Endothelial cell of umbilical vein (primary cell): ENCODE data around the gene PPP1R7.

Experiments
- CTCF ChIP-seq, 2 donors: IDR thresholded peaks; 1 replicate in 1 of 2; 2 replicates in 1 of 2; pipeline ENCODE4 v1.5.1; 2011; ENCODE audit warnings: low read length in 2 of 2, mild to moderate bottlenecking in 2 of 2, moderate library complexity in 2 of 2, control low read depth in 1 of 2, inconsistent platforms in 1 of 2, low read depth in 1 of 2; ENCODE audit not compliant: insufficient read depth in 1 of 2; ENCODE audit errors: extremely low read depth in 1 of 2
- GATA2 ChIP-seq: IDR thresholded peaks from 2 replicates; pipeline ENCODE4 v1.7.0; 2011; ENCODE audit warnings: low read depth, mild to moderate bottlenecking, moderate library complexity, mixed read lengths, low read length; ENCODE audit not compliant: insufficient read length, insufficient read depth
- JUN ChIP-seq: IDR thresholded peaks from 2 replicates; pipeline ENCODE4 v1.6.1; 2011; ENCODE audit warnings: borderline replicate concordance, low read depth; ENCODE audit not compliant: insufficient read length, insufficient read depth
- MYC ChIP-seq: IDR thresholded peaks from one replicate; pipeline ENCODE4 v1.6.1; 2011; ENCODE audit warnings: mild to moderate bottlenecking, low read depth, low read length
- POLR2A ChIP-seq: IDR thresholded peaks from 2 replicates; pipeline ENCODE4 v1.6.1; 2012; ENCODE audit warnings: low read depth, mild to moderate bottlenecking, control low read depth, low read length
- POLR2AphosphoS5 ChIP-seq: IDR thresholded peaks from 2 replicates; pipeline ENCODE4 v1.6.1; 2012; ENCODE audit warnings: low read depth, mild to moderate bottlenecking, control low read depth, low read length, moderate library complexity; ENCODE audit not compliant: insufficient read depth
- TF ChIP-seq, protein P1 (sequence below): IDR thresholded peaks from 2 replicates; pipeline ENCODE4 v1.6.1; 2011; ENCODE audit not compliant: insufficient read depth, insufficient read length

DNA sequence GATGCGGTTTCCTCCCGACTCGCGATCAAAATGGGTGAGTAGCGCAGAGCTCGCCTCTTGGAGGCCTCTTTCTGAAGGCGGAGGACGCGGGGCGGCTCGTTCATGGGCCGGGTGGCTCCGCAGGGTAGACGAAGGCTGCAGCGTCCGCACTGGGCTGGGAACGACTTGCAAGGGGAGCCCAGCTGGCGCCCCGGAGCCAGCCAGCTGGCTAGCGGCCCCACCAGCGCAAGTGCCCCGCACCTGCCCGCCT is 667 bp upstream of the PPP1R7 start:
- no peak for TF ChIP-seq CTCF (IDR thresholded peaks at IDR 0.05; ENCODE audit: extremely low read depth in 1 of 2, insufficient read depth in 1 of 2, low read depth in 1 of 2, low read length in 2 of 2)
- TF ChIP-seq, protein P1, sequence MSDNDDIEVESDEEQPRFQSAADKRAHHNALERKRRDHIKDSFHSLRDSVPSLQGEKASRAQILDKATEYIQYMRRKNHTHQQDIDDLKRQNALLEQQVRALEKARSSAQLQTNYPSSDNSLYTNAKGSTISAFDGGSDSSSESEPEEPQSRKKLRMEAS, result no peak
- no peak for TF ChIP-seq POLR2A
- no peak for TF ChIP-seq POLR2AphosphoS5
- no peak for TF ChIP-seq JUN
- no peak for TF ChIP-seq GATA2
- TF ChIP-seq MYC, result no peak
